Activated T-helper 17 cell treated with anti-CD3 and anti-CD28 coated beads, Interleukin-2, amount 50 U/mL, for 72 hours (primary cell): Measurements from ENCODE around the gene PHF2. TPM values are rescaled to one million over a fixed set of nuclear protein-coding genes. Genes with fewer than 3 reads are reported as not detected.
"Not testable (repeated sequence)": the region's sequence is repeated elsewhere in the genome, so short reads cannot be mapped to it uniquely, and the experiment has no call there.

Experiments
- ATAC-seq: fragments of 150-1000 bp; cut with Tn5 transposase; replicated peaks from 2 replicates; pipeline ENCODE4 v1.10.0; 2021; ENCODE audit warnings: mild to moderate bottlenecking, moderate library complexity
- H3K27ac Mint-ChIP-seq: one replicate; pipeline ENCODE4 v1.8.0; 2022; ENCODE audit warnings: mixed read lengths
- H3K27me3 Mint-ChIP-seq: one replicate; pipeline ENCODE4 v1.8.0; 2022; ENCODE audit warnings: mixed read lengths
- H3K36me3 Mint-ChIP-seq: one replicate; pipeline ENCODE4 v1.8.0; 2022; ENCODE audit warnings: low read depth, mild to moderate bottlenecking, mixed read lengths
- H3K4me1 Mint-ChIP-seq: one replicate; pipeline ENCODE4 v1.8.0; 2022; ENCODE audit warnings: mixed read lengths
- H3K4me3 Mint-ChIP-seq: one replicate; pipeline ENCODE4 v1.8.0; 2022; ENCODE audit warnings: mild to moderate bottlenecking, mixed read lengths
- H3K9me3 Mint-ChIP-seq: one replicate; pipeline ENCODE4 v1.8.0; 2022; ENCODE audit warnings: mixed read lengths
- total RNA-seq, 2 donors: library from RNA; stranded (reverse); gene quantifications; one replicate each; pipeline ENCODE4 v1.2.3, GENCODE V29; 2022

PHF2 gene
- total RNA-seq, 2 donors from 2014 or later = 11.9 to 15.1 TPM

GRCh38 chr9:93660352-93661046 is 84.1 kb downstream of the PHF2 start:
- Mint-ChIP-seq H3K27me3 (no peaks in the 10 kb centered on the region), H3K36me3 (peaks cover 9% of the 10 kb centered on the region), H3K4me1 (no peaks in the 10 kb centered on the region), H3K4me3 (no peak overlapping the region), H3K9me3 (no peaks in the 10 kb centered on the region), H3K27ac (no peak overlapping the region)
- no peak for ATAC-seq

DNA sequence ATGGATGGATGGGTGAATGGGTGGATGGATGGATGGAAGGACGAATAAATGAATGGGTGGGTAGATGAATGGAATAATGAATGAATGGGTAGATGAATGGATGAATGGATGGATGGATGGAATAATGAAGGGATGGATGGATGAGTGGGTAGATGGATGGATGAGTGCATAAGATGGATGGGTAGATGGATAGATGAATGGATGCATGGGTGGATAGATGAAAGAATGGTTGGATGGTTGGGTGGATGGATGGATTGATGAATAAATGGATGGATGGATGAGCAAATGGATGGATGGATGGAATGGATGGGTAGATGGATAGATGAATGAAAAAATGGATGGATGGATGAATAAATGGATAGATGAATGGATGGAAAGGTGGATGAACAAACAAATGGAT is 85.2 kb downstream of the PHF2 start:
- H3K4me3 Mint-ChIP-seq = no peak overlapping the region
- no peaks in the 10 kb centered on the region for H3K9me3 Mint-ChIP-seq
- H3K27ac Mint-ChIP-seq = no peak overlapping the region
- H3K36me3 Mint-ChIP-seq = peaks cover 9% of the 10 kb centered on the region
- no peaks in the 10 kb centered on the region for H3K27me3 Mint-ChIP-seq
- ATAC-seq = no peak
- H3K4me1 Mint-ChIP-seq = no peaks in the 10 kb centered on the region

DNA sequence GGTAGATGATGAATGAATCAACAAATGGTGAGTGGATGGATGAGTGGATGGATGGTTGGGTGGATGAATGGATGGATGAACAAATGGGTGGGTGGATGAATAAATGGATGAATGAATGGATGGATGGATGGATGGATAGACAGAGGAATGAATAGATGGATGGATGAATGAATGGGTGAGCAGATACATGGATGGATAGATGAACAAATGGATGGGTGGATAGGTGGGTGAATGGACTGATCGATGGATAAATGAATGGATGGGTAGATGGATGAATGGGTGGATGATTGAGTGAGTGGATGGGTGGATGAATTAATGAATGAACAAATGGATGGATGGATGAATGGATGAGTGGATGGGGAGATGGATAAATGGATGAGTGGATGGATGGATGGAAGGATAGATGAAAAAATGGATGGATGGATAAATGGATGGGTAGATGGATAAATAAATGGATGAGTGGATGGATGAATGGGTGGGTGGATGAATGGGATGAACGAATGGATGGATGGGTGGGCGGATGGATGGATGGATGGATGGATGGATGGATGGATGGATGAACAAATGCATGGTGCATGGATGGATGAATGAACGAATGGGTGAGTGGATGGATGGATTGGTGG is 85.7 kb downstream of the PHF2 start:
- Mint-ChIP-seq H3K4me3 (no peak overlapping the region), H3K27me3 (no peaks in the 10 kb centered on the region), H3K4me1 (no peaks in the 10 kb centered on the region), H3K27ac (no peak overlapping the region), H3K36me3 (peaks cover 9% of the 10 kb centered on the region), H3K9me3 (no peaks in the 10 kb centered on the region)
- ATAC-seq = no peak

- H3K27ac Mint-ChIP-seq = no peak overlapping the region
- peaks cover 2% of the 10 kb centered on the region for H3K36me3 Mint-ChIP-seq
- H3K9me3 Mint-ChIP-seq = no peaks in the 10 kb centered on the region
- no peaks in the 10 kb centered on the region for H3K27me3 Mint-ChIP-seq
- ATAC-seq = no peak
- H3K4me3 Mint-ChIP-seq = no peak overlapping the region
- no peaks in the 10 kb centered on the region for H3K4me1 Mint-ChIP-seq
These were observed 86.7 kb downstream of the PHF2 start for GRCh38 chr9:93662952-93663572.

DNA sequence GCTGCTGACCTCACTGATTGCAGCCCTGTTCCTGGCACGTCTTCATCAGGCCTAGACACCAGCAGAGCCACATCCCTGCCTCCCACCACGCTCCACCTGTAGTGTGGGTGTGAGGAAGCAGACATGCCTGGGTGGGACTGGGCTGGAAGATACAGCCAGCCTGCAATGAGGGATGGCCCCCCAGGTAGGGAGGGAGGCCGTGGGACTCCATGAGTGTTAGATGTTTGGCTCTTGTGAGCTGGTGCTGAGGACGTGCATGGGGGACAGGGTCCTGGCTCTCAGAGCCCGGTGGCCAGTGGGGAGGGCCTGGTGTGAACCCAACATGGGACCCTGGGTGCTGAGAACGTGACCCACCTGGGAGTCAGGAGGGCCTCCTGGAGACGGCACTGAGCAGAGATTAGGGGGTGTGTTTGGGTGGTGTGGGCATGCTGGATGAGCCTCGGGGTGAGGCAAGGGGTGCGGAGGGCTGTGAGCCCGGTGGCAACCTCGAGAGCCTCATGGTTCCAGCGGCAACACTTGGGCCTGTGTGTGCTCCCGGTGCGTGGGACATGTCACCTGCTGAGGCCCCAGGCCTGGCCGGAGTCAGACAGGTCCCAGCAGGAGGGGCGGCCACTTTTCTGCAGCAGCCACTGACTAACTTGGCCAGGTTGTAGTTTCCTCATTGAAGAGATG is 87.6 kb downstream of the PHF2 start:
- no peak for ATAC-seq
- Mint-ChIP-seq H3K27ac (no peak overlapping the region), H3K36me3 (no peaks in the 10 kb centered on the region), H3K4me3 (no peak overlapping the region), H3K9me3 (no peaks in the 10 kb centered on the region), H3K27me3 (no peaks in the 10 kb centered on the region), H3K4me1 (no peaks in the 10 kb centered on the region)

DNA sequence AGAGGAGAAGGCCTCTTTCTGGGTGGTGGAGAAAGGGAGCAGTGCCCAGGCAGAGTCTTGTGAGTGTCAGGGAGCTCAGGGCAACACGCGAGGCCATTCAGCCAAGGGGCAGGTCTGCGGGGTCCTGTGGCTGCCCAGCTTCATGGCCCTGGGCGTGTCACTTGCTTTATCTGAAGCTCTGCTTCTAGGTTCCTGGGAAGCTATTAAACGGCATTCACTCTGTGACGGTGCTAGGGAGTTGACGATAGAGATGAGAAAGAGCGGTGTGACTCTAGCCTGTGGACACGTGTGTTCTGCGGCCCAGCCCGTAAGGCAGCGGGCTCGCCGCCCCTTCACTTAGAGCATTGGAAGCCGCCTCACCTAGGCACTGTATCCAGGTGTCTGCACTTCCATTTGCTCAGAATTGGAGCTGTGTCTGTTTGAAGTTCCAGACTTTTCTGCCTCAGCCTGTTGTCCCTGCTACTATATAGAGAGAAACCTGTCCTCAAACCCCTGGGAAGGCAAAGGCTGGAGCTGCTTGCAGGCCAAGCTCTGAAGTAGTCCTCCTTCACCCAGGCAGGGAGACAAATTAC is 88.3 kb downstream of the PHF2 start:
- Mint-ChIP-seq H3K9me3 (no peaks in the 10 kb centered on the region), H3K4me3 (no peak overlapping the region), H3K36me3 (no peaks in the 10 kb centered on the region), H3K27me3 (no peaks in the 10 kb centered on the region), H3K27ac (no peak overlapping the region), H3K4me1 (no peaks in the 10 kb centered on the region)
- ATAC-seq = no peak

- no peak overlapping the region for H3K27ac Mint-ChIP-seq
- no peak overlapping the region for H3K4me3 Mint-ChIP-seq
- no peak for ATAC-seq
- no peaks in the 10 kb centered on the region for H3K9me3 Mint-ChIP-seq
- H3K27me3 Mint-ChIP-seq = no peaks in the 10 kb centered on the region
- no peaks in the 10 kb centered on the region for H3K36me3 Mint-ChIP-seq
- no peaks in the 10 kb centered on the region for H3K4me1 Mint-ChIP-seq
These were observed 88.8 kb downstream of the PHF2 start for GRCh38 chr9:93665128-93665636.

DNA sequence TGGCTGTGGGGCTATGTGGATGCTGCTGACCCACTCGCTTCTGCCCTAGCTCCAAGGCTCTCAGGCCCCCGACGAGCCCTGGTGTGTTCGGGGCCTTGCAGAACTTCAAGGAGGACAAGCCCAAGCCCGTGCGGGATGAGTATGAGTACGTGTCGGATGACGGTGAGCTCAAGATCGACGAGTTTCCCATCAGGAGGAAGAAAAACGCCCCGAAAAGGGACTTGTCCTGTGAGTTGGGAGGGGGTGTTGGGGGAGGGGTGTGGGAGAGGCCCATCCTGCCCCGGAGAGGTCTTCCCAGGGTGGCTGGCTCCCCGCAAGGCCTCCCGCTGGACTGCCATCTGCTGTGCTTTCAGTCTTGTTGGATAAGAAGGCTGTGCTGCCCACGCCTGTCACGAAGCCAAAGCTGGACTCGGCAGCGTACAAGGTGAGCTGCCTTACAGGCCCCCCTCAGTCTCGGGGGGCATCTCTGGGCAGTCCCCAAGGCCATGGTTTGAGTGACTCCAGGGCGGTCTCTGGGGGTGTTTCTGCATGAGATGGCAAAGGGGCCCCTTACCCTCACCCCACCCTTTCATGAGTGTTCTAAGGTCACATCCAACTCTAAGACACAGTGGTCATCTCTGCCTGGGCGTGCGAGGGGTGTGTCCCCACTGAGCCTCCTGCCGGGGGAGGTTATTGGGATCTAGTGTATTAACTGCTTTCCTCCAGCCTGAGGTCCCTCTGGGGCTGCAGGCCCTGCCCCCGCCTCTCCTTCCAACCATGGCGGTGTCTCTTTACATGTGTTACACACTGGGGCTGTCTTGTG is 89.5 kb downstream of the PHF2 start:
- no peaks in the 10 kb centered on the region for H3K36me3 Mint-ChIP-seq
- H3K27me3 Mint-ChIP-seq = no peaks in the 10 kb centered on the region
- no peaks in the 10 kb centered on the region for H3K4me1 Mint-ChIP-seq
- no peak overlapping the region for H3K4me3 Mint-ChIP-seq
- ATAC-seq = no peak
- H3K9me3 Mint-ChIP-seq = no peaks in the 10 kb centered on the region
- no peak overlapping the region for H3K27ac Mint-ChIP-seq

- not testable (repeated sequence) for H3K27ac Mint-ChIP-seq, H3K4me1 Mint-ChIP-seq, H3K9me3 Mint-ChIP-seq, H3K27me3 Mint-ChIP-seq, ATAC-seq, H3K4me3 Mint-ChIP-seq, H3K36me3 Mint-ChIP-seq
These were observed 90.0 kb downstream of the PHF2 start for GRCh38 chr9:93666439-93666784.

DNA sequence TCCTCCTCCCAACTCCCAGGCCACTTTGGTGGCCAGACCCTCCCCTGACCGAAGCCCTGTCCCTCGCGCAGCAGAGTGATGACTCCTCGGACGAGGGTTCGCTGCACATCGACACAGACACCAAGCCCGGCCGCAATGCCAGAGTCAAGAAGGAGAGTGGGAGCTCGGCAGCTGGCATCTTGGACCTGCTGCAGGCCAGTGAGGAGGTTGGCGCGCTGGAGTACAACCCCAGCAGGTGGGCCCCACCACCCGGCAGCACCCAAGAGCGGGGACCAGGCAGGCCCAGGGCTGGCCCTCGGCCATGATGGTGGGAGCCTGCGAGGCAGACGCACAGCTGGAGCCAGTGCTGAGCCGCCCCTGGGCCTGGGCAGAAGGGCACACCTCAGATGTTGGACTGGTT is 90.6 kb downstream of the PHF2 start:
- Mint-ChIP-seq H3K27ac (no peak overlapping the region), H3K27me3 (no peaks in the 10 kb centered on the region), H3K4me3 (no peak overlapping the region), H3K36me3 (no peaks in the 10 kb centered on the region), H3K9me3 (no peaks in the 10 kb centered on the region), H3K4me1 (no peaks in the 10 kb centered on the region)
- ATAC-seq = no peak

- Mint-ChIP-seq H3K36me3 (no peaks in the 10 kb centered on the region), H3K27me3 (no peaks in the 10 kb centered on the region), H3K4me3 (no peak overlapping the region), H3K27ac (no peak overlapping the region), H3K4me1 (peaks cover under 1% of the 10 kb centered on the region), H3K9me3 (no peaks in the 10 kb centered on the region)
- no peak for ATAC-seq
These were observed 91.2 kb downstream of the PHF2 start for GRCh38 chr9:93667627-93668026.

DNA sequence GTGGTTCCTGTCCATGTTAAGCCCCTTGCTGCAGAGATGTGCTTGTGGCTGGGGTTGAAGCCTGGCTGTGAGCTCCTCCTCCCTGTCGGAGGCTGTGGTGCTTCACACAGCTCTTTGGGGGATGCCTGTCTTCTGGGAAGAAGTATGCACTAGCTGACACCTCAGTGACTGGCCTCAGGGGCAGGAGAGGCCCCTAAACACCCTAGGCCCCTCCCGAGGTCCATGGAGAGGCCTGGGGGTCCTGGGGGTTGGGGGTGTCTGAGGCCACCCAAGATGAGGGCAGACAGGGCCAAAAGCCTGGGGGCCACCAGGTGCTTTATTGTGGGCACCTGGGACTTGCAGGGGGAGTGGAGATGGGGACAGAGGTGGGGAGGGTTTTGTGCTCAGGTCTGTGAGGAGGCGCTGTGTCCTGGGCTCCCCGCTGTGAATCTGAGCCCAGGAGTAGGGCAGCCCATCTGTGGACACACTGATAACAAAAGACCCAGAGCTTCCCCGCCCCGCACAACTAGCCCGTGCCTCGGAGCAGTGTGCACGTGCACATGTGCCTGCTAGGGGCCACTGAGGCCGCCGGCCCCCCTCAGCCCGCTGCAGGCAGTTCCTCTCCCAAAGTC is 92.0 kb downstream of the PHF2 start:
- Mint-ChIP-seq H3K4me1 (peaks cover 5% of the 10 kb centered on the region), H3K27ac (no peak overlapping the region), H3K9me3 (no peaks in the 10 kb centered on the region), H3K36me3 (no peaks in the 10 kb centered on the region), H3K4me3 (no peak overlapping the region), H3K27me3 (no peaks in the 10 kb centered on the region)
- ATAC-seq = no peak

DNA sequence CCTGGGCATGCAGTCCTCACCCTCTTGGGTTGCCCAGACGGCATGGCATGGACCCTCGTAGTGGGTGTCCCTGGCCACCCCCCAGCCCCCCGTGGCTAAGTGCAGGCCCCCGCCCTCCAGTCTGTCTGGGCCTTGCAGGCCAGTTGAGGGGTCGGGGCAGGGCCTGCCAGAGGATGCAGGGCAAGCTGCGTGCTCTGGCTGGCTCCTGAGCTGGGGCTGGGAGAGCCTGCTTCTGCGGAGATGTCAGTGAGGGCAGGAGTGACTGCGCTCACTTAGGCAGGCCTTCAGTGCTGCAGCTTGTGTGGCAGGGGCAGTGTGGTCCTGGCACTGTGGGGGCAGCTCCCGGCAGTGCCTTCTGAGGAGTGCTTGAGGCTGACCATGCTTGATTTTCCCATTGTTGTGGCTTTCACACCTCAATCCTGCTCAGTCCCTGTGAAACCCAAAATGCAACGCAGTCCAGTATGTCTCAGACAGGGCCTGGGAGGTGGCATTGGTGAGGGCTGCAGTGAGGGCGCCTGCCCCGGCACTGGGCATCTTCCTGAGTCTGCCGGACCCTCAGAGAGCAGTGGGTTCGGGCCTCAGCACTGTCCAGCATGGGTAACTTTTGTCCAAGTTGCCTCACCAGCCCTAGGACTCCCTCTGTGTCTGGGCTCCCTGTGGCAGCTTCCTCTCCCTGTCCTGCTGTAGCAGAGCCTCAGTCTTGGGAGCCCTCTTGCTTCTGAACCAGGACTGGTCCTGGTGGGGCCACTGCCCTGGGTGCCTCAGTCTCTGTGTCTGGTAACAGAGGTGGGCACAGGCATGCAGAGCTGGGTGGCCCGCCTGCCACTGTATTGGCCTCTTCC is 93.0 kb downstream of the PHF2 start:
- Mint-ChIP-seq H3K27ac (no peak overlapping the region), H3K9me3 (no peaks in the 10 kb centered on the region), H3K27me3 (no peaks in the 10 kb centered on the region), H3K4me1 (peaks cover 5% of the 10 kb centered on the region), H3K36me3 (no peaks in the 10 kb centered on the region), H3K4me3 (no peak overlapping the region)
- ATAC-seq = peak; percentile 7
